B cell (primary cell): Measurements from ENCODE around the gene AURKAIP1. TPM values are rescaled to one million over a fixed set of nuclear protein-coding genes. Genes with fewer than 3 reads are reported as not detected.

Source experiments
- ATAC-seq: fragments of 200-7000 bp; cut with Tn5 transposase; one replicate; pipeline ENCODE4 v1.10.0; 2021; ENCODE audit warnings: low read depth, mild to moderate bottlenecking, moderate number of reproducible peaks, moderate library complexity
- CTCF ChIA-PET: fragments of 350-600 bp; sonication (Branson Sonifier 250); formaldehyde crosslinking; loops from one replicate; lab custom pipeline; 2021; ENCODE audit warnings: antibody characterized with exemption, inconsistent platforms; lab: Charles Lee
- POLR2A ChIA-PET: fragments of 350-600 bp; sonication (Branson Sonifier 250); formaldehyde crosslinking; loops from one replicate; lab custom pipeline; 2021; ENCODE audit warnings: antibody characterized with exemption; lab: Charles Lee
- DNase-seq: peaks from one replicate; pipeline ENCODE4 v3.0.0; 2013
- H2AFZ ChIP-seq: 2 replicates; pipeline ENCODE4 v1.6.1; 2012; ENCODE audit warnings: mild to moderate bottlenecking, low read depth, low read length; ENCODE audit not compliant: insufficient read depth, poor library complexity, severe bottlenecking
- H3K27ac ChIP-seq, 2 donors: 1 replicate in 1 of 2; 2 replicates in 1 of 2; pipeline ENCODE4 v1.5.1; 2012 to 2013; ENCODE audit warnings: low read length in 2 of 2, mild to moderate bottlenecking in 2 of 2, moderate library complexity in 1 of 2
- H3K27me3 ChIP-seq, 4 experiments: fragments of 200-600 bp in 1 of 4; sonication (generic) in 1 of 4; replicated peaks in 1 of 4; 1 replicate in 2 of 4; 2 replicates in 2 of 4; pipeline versions ENCODE4 v1.6.1 to v1.7.0; 2013 to 2016; ENCODE audit warnings: low read length in 3 of 4, mild to moderate bottlenecking in 2 of 4, mixed read lengths in 1 of 4, moderate library complexity in 1 of 4; ENCODE audit not compliant: insufficient read depth in 4 of 4, control insufficient read depth in 3 of 4; ENCODE audit errors: control extremely low read depth in 1 of 4
- H3K36me3 ChIP-seq, 2 experiments: replicated peaks in 1 of 2; 1 replicate in 1 of 2; 2 replicates in 1 of 2; pipeline versions ENCODE4 v1.6.1 to v1.7.1; 2013; ENCODE audit warnings: low read length in 1 of 2; ENCODE audit not compliant: insufficient read depth in 2 of 2, control insufficient read depth in 1 of 2; ENCODE audit errors: control extremely low read depth in 1 of 2, extremely low read depth in 1 of 2
- H3K4me1 ChIP-seq, 2 donors: fragments of 200-600 bp in 1 of 2; sonication (generic) in 1 of 2; 1 replicate in 1 of 2; 2 replicates in 1 of 2; pipeline versions ENCODE4 v1.5.1 to v1.6.1; 2013 to 2017; ENCODE audit warnings: low read length in 2 of 2; ENCODE audit not compliant: control insufficient read depth in 2 of 2, insufficient read depth in 2 of 2
- H3K4me2 ChIP-seq: replicated peaks from 2 replicates; pipeline ENCODE3; 2012; ENCODE audit warnings: mild to moderate bottlenecking, low read depth, low read length; ENCODE audit not compliant: poor library complexity, severe bottlenecking
- H3K4me3 ChIP-seq, 5 experiments: fragments of 200-600 bp in 1 of 5; sonication (generic) in 1 of 5; 1 replicate in 3 of 5; 2 replicates in 2 of 5; pipeline versions ENCODE4 v1.5.1 to v1.7.0; 2011 to 2016; ENCODE audit warnings: low read length in 4 of 5, mild to moderate bottlenecking in 4 of 5, low read depth in 2 of 5, control low read depth in 1 of 5, moderate library complexity in 1 of 5; ENCODE audit not compliant: insufficient read depth in 1 of 5; ENCODE audit errors: control extremely low read depth in 1 of 5, extremely low read depth in 1 of 5
- H3K79me2 ChIP-seq: fragments of 200-600 bp; sonication (generic); one replicate; pipeline ENCODE4 v1.6.0; 2016; ENCODE audit warnings: low read length; ENCODE audit not compliant: control insufficient read depth, insufficient read depth
- H3K9ac ChIP-seq: fragments of 200-600 bp; sonication (generic); 2 replicates; pipeline ENCODE4 v1.6.1; 2017; ENCODE audit warnings: mild to moderate bottlenecking, low read length, moderate library complexity
- H3K9me3 ChIP-seq, 3 donors: one replicate each; pipeline versions ENCODE4 v1.6.1 to v1.7.1; 2013; ENCODE audit warnings: low read length in 2 of 3; ENCODE audit not compliant: control insufficient read depth in 2 of 3, insufficient read depth in 1 of 3; ENCODE audit errors: control extremely low read depth in 1 of 3
- H4K20me1 ChIP-seq: 2 replicates; pipeline ENCODE4 v1.6.0; 2012; ENCODE audit warnings: mild to moderate bottlenecking, low read length; ENCODE audit not compliant: insufficient read depth, control insufficient read depth, poor library complexity, severe bottlenecking
- H3K27ac Mint-ChIP-seq: one replicate; pipeline ENCODE4 v1.8.0; 2021; ENCODE audit warnings: mixed read lengths
- H3K27me3 Mint-ChIP-seq: one replicate; pipeline ENCODE4 v1.8.0; 2021; ENCODE audit warnings: mixed read lengths
- H3K4me1 Mint-ChIP-seq: one replicate; pipeline ENCODE4 v1.8.0; 2021; ENCODE audit warnings: mixed read lengths
- H3K4me3 Mint-ChIP-seq: one replicate; pipeline ENCODE4 v1.8.0; 2021; ENCODE audit warnings: mixed read lengths
- H3K9me3 Mint-ChIP-seq: one replicate; pipeline ENCODE4 v1.8.0; 2022; ENCODE audit warnings: mixed read lengths; ENCODE audit not compliant: insufficient read depth
- EZH2 ChIP-seq: IDR thresholded peaks from 2 replicates; pipeline ENCODE4 v1.6.1; 2012; ENCODE audit warnings: borderline replicate concordance, low read depth, mild to moderate bottlenecking, moderate library complexity, low read length; ENCODE audit not compliant: insufficient read depth, poor library complexity, severe bottlenecking
- WGBS: methylation state at CpG from one replicate; pipeline ENCODE4 v1.1.5; 2013; ENCODE audit warnings: missing lambda C conversion rate; ENCODE audit not compliant: insufficient coverage; 5-methylcytosine and 5-hydroxymethylcytosine counted together
- intact Hi-C: fragments of 100-400 bp; cut with micrococcal nuclease; formaldehyde crosslinking; loops from one replicate; pipeline ENCODE4 v1.10.0; 2022
- polyA plus RNA-seq: library from polyadenylated mRNA; depleted of rRNA; stranded (reverse); fragments of >200 nt; gene quantifications from 2 replicates; pipeline ENCODE4 v1.2.3, GENCODE V29; 2012
- total RNA-seq, 2 donors: library from RNA; stranded (reverse); fragments of 120-200 nt in 1 of 2; gene quantifications; 1 replicate in 1 of 2; 2 replicates in 1 of 2; pipeline versions ENCODE4 v1.2.3 to v1.2.4, GENCODE V29; 2013 to 2022
- TF ChIP-seq, protein P1 (sequence below): fragments of 200-600 bp; IDR thresholded peaks from one replicate; pipeline ENCODE4 v1.8.0; 2022; ENCODE audit warnings: antibody characterized with exemption, mild to moderate bottlenecking

The AURKAIP1 gene
- total and polyA plus RNA-seq, 2 donors (not counting 1 experiment from before 2014, with no cell fraction given), result 61.1 to 61.7 TPM

DNA sequence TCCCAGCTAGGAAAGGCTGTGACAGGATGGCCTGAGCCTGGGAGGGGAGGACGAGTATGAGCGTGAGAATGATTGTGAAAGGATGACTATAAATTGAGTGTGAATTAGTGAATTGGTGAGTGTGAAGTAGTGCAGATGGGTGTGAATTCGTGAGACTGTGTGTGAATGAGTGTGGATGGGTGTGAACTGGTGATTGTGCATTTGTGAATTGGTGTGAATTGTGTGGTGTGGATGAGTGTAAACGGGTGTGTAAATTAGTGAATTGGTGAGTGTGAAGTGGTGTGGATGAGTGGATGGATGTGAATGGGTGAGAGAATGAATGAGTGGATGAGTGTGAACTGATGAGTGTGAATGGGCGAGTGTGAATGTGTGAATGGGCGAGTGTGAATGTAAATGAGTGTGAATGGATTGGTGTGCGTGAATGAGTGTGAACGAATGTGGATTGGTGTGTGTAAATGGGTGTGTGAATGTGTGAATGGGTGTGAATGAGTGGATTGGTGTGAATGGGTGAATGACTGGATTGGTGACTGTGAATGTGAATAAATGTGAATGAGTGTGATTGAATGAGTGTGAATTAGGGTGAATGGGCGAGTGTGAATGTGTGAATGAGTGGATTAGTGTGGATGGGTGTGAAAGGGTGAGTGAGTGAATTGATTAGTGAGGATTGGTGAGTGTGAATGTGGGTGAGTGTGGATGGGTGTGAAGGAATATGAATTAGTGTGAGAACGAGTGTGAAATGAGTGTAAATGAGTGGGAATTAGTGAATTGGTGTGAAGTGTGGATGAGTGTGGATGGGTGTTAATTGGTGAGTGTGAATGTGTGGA is 8.9 kb downstream of the AURKAIP1 start:
- Mint-ChIP-seq H3K27ac (no peak overlapping the region), H3K27me3 (peaks cover 6% of the 10 kb centered on the region), H3K9me3 (no peaks in the 10 kb centered on the region), H3K4me3 (no peak overlapping the region), H3K4me1 (peaks cover 2% of the 10 kb centered on the region)
- no peak overlapping the region for H3K27ac ChIP-seq
- TF ChIP-seq, protein P1, sequence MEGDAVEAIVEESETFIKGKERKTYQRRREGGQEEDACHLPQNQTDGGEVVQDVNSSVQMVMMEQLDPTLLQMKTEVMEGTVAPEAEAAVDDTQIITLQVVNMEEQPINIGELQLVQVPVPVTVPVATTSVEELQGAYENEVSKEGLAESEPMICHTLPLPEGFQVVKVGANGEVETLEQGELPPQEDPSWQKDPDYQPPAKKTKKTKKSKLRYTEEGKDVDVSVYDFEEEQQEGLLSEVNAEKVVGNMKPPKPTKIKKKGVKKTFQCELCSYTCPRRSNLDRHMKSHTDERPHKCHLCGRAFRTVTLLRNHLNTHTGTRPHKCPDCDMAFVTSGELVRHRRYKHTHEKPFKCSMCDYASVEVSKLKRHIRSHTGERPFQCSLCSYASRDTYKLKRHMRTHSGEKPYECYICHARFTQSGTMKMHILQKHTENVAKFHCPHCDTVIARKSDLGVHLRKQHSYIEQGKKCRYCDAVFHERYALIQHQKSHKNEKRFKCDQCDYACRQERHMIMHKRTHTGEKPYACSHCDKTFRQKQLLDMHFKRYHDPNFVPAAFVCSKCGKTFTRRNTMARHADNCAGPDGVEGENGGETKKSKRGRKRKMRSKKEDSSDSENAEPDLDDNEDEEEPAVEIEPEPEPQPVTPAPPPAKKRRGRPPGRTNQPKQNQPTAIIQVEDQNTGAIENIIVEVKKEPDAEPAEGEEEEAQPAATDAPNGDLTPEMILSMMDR, result no peak
- no peak for TF ChIP-seq EZH2
- intact Hi-C loops, result no loop called here
- peaks cover 0 to 9% (median 1%) of the 10 kb centered on the region in 4 experiments for H3K27me3 ChIP-seq
- ATAC-seq, result no peak
- no peak overlapping the region for H2AFZ ChIP-seq
- H3K36me3 ChIP-seq, result no peaks in the 10 kb centered on the region
- ChIA-PET POLR2A (interaction anchor here (0.6 kb wide), 1 partner anchor 23 kb away, joined by 5 read pairs; no protein-coding TSS in a partner anchor), CTCF (no interaction called here)
- peaks cover 0 to under 1% of the 10 kb centered on the region in 2 donors for H3K4me1 ChIP-seq
- H3K4me3 ChIP-seq, result no peak overlapping the region
- H3K9ac ChIP-seq, result no peak overlapping the region
- 77% methylated on average over 10 of the region's 10 CpGs for WGBS
- no peaks in the 10 kb centered on the region for H3K79me2 ChIP-seq
- no peak overlapping the region for H3K4me2 ChIP-seq
- DNase-seq, result no peak
- H4K20me1 ChIP-seq, result no peaks in the 10 kb centered on the region
- peaks cover 0 to 14% (median 0%) of the 10 kb centered on the region in 3 donors for H3K9me3 ChIP-seq

DNA sequence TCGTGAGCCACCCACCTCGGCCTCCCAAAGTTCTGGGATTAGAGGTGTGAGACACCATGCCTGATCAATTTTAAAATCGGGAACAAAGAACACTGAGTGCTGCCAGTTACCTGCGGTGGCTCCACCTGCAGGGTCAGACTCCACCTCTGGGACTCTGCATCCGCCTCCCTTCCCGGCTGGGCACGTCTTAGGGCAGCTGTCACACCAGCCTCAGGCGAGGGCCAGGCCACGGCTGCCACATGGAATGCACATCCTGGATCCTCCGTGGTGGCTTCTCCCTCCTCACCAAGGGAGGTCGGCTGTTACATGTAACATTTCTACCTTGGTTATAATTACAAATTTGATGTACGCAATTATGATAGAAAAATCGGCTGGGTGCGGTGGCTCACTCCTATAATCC is 10.7 kb downstream of the AURKAIP1 start:
- peaks cover 0 to 14% (median 0%) of the 10 kb centered on the region in 3 donors for H3K9me3 ChIP-seq
- H3K9me3 Mint-ChIP-seq, result no peaks in the 10 kb centered on the region
- ATAC-seq, result no peak
- peaks cover 0 to 20% (median 4%) of the 10 kb centered on the region in 4 experiments for H3K27me3 ChIP-seq
- no peak overlapping the region for H3K9ac ChIP-seq
- TF ChIP-seq, protein P1, result no peak
- no peak for TF ChIP-seq EZH2
- no peak overlapping the region for H3K27ac ChIP-seq
- POLR2A ChIA-PET, result no interaction called here
- no peaks in the 10 kb centered on the region for H3K79me2 ChIP-seq
- no peak overlapping the region for H3K4me3 Mint-ChIP-seq
- no peaks in the 10 kb centered on the region for H3K4me1 ChIP-seq
- peaks cover 13% of the 10 kb centered on the region for H3K27me3 Mint-ChIP-seq
- no peak overlapping the region for H3K4me2 ChIP-seq
- H3K4me3 ChIP-seq, result no peak overlapping the region
- no peaks in the 10 kb centered on the region for H4K20me1 ChIP-seq
- DNase-seq, result no peak
- H3K27ac Mint-ChIP-seq, result no peak overlapping the region
- no peaks in the 10 kb centered on the region for H3K36me3 ChIP-seq
- WGBS, result 84% methylated on average over 9 of the region's 14 CpGs
- H3K4me1 Mint-ChIP-seq, result peaks cover 4% of the 10 kb centered on the region
- intact Hi-C loops, result no loop called here
- CTCF ChIA-PET, result no interaction called here
- H2AFZ ChIP-seq, result no peak overlapping the region
